GM12878 (cell line): ENCODE results near the gene MZT2A.
"Not testable (repeated sequence)": the region's sequence is repeated elsewhere in the genome, so short reads cannot be mapped to it uniquely, and the experiment has no call there.

ENCODE experiments used
- EZH2 ChIP-seq: IDR thresholded peaks from 2 replicates; pipeline ENCODE4 v1.6.1; 2012; ENCODE audit warnings: low read depth, mild to moderate bottlenecking, control low read depth, inconsistent platforms, low read length, borderline replicate concordance; ENCODE audit not compliant: control insufficient read depth
- NFYB ChIP-seq: IDR thresholded peaks from 2 replicates; pipeline ENCODE4 v1.6.1; 2011; ENCODE audit warnings: low read depth, mild to moderate bottlenecking, low read length, improper control_type of control experiment, moderate library complexity; ENCODE audit not compliant: insufficient read depth

GRCh38 chr2:131451265-131451949 lies 40.8 kb downstream of the MZT2A start:
- TF ChIP-seq EZH2, NFYB: not testable (repeated sequence)
